T-cell (primary cell): ENCODE data around the gene ZNF628. TPM values are rescaled to one million over a fixed set of nuclear protein-coding genes. Genes with fewer than 3 reads are reported as not detected.

Source experiments
- ATAC-seq, 4 experiments: fragments of 200-7000 bp in 3 of 4; fragments of 150-1000 bp in 1 of 4; cut with Tn5 transposase; replicated peaks in 1 of 4; 1 replicate in 3 of 4; 2 replicates in 1 of 4; pipeline ENCODE4 v1.10.0; 2021; ENCODE audit warnings: moderate library complexity in 3 of 4, mild to moderate bottlenecking in 2 of 4, moderate number of reproducible peaks in 1 of 4
- CTCF ChIA-PET, 2 donors: fragments of 300-600 bp; sonication (Branson Sonifier 250); formaldehyde crosslinking; loops; one replicate each; lab custom pipeline; 2022; ENCODE audit warnings: antibody characterized with exemption in 2 of 2; lab: Charles Lee
- POLR2A ChIA-PET, 2 donors: fragments of 300-600 bp; sonication (Branson Sonifier 250); formaldehyde crosslinking; loops; one replicate each; lab custom pipeline; 2022; ENCODE audit warnings: antibody characterized with exemption in 2 of 2; lab: Charles Lee
- DNase-seq, 35 experiments: peaks; one replicate each; pipeline versions ENCODE4 v3.0.0 to v3.0.0-alpha.2; 2013 to 2023
- H3K27ac ChIP-seq: one replicate; pipeline ENCODE4 v1.5.1; 2013; ENCODE audit warnings: low read length
- H3K27me3 ChIP-seq, 2 experiments: replicated peaks in 1 of 2; 1 replicate in 1 of 2; 2 replicates in 1 of 2; pipeline versions ENCODE4 v1.6.1 to v1.7.0; 2013; ENCODE audit warnings: low read length in 1 of 2, mixed read lengths in 1 of 2; ENCODE audit not compliant: control insufficient read depth in 2 of 2, insufficient read depth in 2 of 2; ENCODE audit errors: extremely low read depth in 1 of 2
- H3K36me3 ChIP-seq, 2 donors: 1 replicate in 1 of 2; 2 replicates in 1 of 2; pipeline versions ENCODE4 v1.6.1 to v1.7.0; 2013; ENCODE audit warnings: low read length in 1 of 2; ENCODE audit not compliant: control insufficient read depth in 2 of 2, insufficient read depth in 1 of 2; ENCODE audit errors: extremely low read depth in 1 of 2
- H3K4me1 ChIP-seq, 2 experiments: 1 replicate in 1 of 2; 2 replicates in 1 of 2; pipeline versions ENCODE4 v1.6.1 to v1.7.0; 2013; ENCODE audit warnings: low read length in 2 of 2, mixed read lengths in 1 of 2; ENCODE audit not compliant: insufficient read depth in 2 of 2, control insufficient read depth in 1 of 2; ENCODE audit errors: extremely low read depth in 1 of 2
- H3K4me3 ChIP-seq, 2 donors: 1 replicate in 1 of 2; 2 replicates in 1 of 2; pipeline versions ENCODE4 v1.5.1 to v1.7.0; 2013; ENCODE audit warnings: mild to moderate bottlenecking in 2 of 2, low read length in 1 of 2, moderate library complexity in 1 of 2; ENCODE audit not compliant: control insufficient read depth in 1 of 2; ENCODE audit errors: extremely low read depth in 1 of 2
- H3K9me3 ChIP-seq: 2 replicates; pipeline ENCODE4 v1.7.0; 2013
- H3K27ac Mint-ChIP-seq, 2 donors: one replicate each; pipeline ENCODE4 v1.8.0; 2020 to 2021; ENCODE audit warnings: mild to moderate bottlenecking in 2 of 2, mixed read lengths in 2 of 2
- H3K27me3 Mint-ChIP-seq, 2 donors: one replicate each; pipeline ENCODE4 v1.8.0; 2021 to 2022; ENCODE audit warnings: mixed read lengths in 2 of 2
- H3K36me3 Mint-ChIP-seq: one replicate; pipeline ENCODE4 v1.8.0; 2021; ENCODE audit warnings: mixed read lengths
- H3K4me1 Mint-ChIP-seq, 3 donors: one replicate each; pipeline ENCODE4 v1.8.0; 2020 to 2022; ENCODE audit warnings: mixed read lengths in 3 of 3, mild to moderate bottlenecking in 1 of 3
- H3K4me3 Mint-ChIP-seq, 3 donors: one replicate each; pipeline ENCODE4 v1.8.0; 2020 to 2022; ENCODE audit warnings: mild to moderate bottlenecking in 3 of 3, mixed read lengths in 3 of 3, moderate library complexity in 3 of 3
- H3K9me3 Mint-ChIP-seq, 3 donors: one replicate each; pipeline ENCODE4 v1.8.0; 2020 to 2022; ENCODE audit warnings: mixed read lengths in 3 of 3
- WGBS: methylation state at CpG from one replicate; pipeline ENCODE4 v1.1.5; 2013; ENCODE audit warnings: missing lambda C conversion rate; ENCODE audit not compliant: insufficient coverage; 5-methylcytosine and 5-hydroxymethylcytosine counted together
- total RNA-seq, 35 experiments: library from RNA in 6 of 35; stranded (reverse) in 6 of 35; fragments of 120-200 nt in 1 of 35; gene quantifications; one replicate each; pipeline versions ENCODE4 v1.2.1 to v1.2.4 and lab custom pipeline; 2013 to 2026

ZNF628 gene
- total RNA-seq, 5 donors from 2014 or later (not counting 1 experiment from before 2014, with no cell fraction given): 14.2 to 24.1 (median 16.2) TPM

GRCh38 chr19:55452749-55453346 is 23.6 kb upstream of the ZNF628 start:
- POLR2A ChIA-PET: interaction anchor here in 1 of 2 donors (0.6 kb wide), 1 partner anchor 146 kb away, joined by 5 read pairs; the partner anchor contains the start of gene FIZ1
- H3K36me3 Mint-ChIP-seq: peaks cover 11% of the 10 kb centered on the region
- Histone ChIP-seq H3K27me3 (peaks cover 0 to 56% of the 10 kb centered on the region in 2 experiments), H3K27ac (no peak overlapping the region), H3K4me3 (no peak overlapping the region), H3K4me1 (peaks cover 5 to 25% of the 10 kb centered on the region in 2 experiments), H3K9me3 (no peaks in the 10 kb centered on the region), H3K36me3 (no peaks in the 10 kb centered on the region)
- ATAC-seq: peak in 3 of 4 experiments; percentile 36 to 73 (median 38)
- H3K4me3 Mint-ChIP-seq: peak overlapping the region in 2 of 3 donors; percentile 13 to 72
- DNase-seq: peak in 12 of 35 experiments; percentile 25 to 60 (median 36)
- CTCF ChIA-PET: interaction anchor here (0.6 to 1.2 kb wide), 4 partner anchors 13 to 332 kb away, joined by 3 to 4 read pairs (median 4); no protein-coding TSS in a partner anchor
- H3K27me3 Mint-ChIP-seq: peaks cover 21 to 25% of the 10 kb centered on the region in 2 donors
- H3K9me3 Mint-ChIP-seq: no peaks in the 10 kb centered on the region
- peaks cover 11 to 25% (median 20%) of the 10 kb centered on the region in 3 donors for H3K4me1 Mint-ChIP-seq
- H3K27ac Mint-ChIP-seq: no peak overlapping the region
- 24% methylated on average over 26 of the region's 34 CpGs for WGBS

- POLR2A ChIA-PET: no interaction called here
- H3K4me3 ChIP-seq: no peak overlapping the region
- peaks cover 5 to 25% of the 10 kb centered on the region in 2 experiments for H3K4me1 ChIP-seq
- no peak overlapping the region for H3K27ac Mint-ChIP-seq
- ATAC-seq (no peak), DNase-seq (no peak)
- WGBS: 97% methylated on average over 10 of the region's 12 CpGs
- H3K36me3 ChIP-seq: no peaks in the 10 kb centered on the region
- no peak overlapping the region for H3K27ac ChIP-seq
- H3K9me3 Mint-ChIP-seq: no peaks in the 10 kb centered on the region
- H3K4me3 Mint-ChIP-seq: peak overlapping the region in 2 of 3 donors; percentile 13 to 72
- CTCF ChIA-PET: interaction anchor here (0.6 to 1.2 kb wide), 5 partner anchors 13 to 333 kb away, joined by 3 to 5 read pairs (median 4); no protein-coding TSS in a partner anchor
- peaks cover 21 to 25% of the 10 kb centered on the region in 2 donors for H3K27me3 Mint-ChIP-seq
- peaks cover 0 to 56% of the 10 kb centered on the region in 2 experiments for H3K27me3 ChIP-seq
- peaks cover 11% of the 10 kb centered on the region for H3K36me3 Mint-ChIP-seq
- H3K9me3 ChIP-seq: no peaks in the 10 kb centered on the region
- peaks cover 11 to 25% (median 20%) of the 10 kb centered on the region in 3 donors for H3K4me1 Mint-ChIP-seq
These were observed 22.7 kb upstream of the ZNF628 start for GRCh38 chr19:55453511-55454260.

GRCh38 chr19:55454787-55455243 is 21.6 kb upstream of the ZNF628 start:
- peak overlapping the region in 1 of 3 donors; percentile 35 for H3K4me3 Mint-ChIP-seq
- no peak overlapping the region for H3K27ac Mint-ChIP-seq
- H3K27ac ChIP-seq: no peak overlapping the region
- no peaks in the 10 kb centered on the region for H3K9me3 ChIP-seq
- 72% methylated on average over 11 of the region's 14 CpGs for WGBS
- peaks cover 0 to 45% of the 10 kb centered on the region in 2 experiments for H3K27me3 ChIP-seq
- H3K27me3 Mint-ChIP-seq: peaks cover 21 to 24% of the 10 kb centered on the region in 2 donors
- peaks cover 11 to 25% (median 20%) of the 10 kb centered on the region in 3 donors for H3K4me1 Mint-ChIP-seq
- DNase-seq: peak in 25 of 35 experiments; percentile 20 to 61 (median 44)
- no peaks in the 10 kb centered on the region for H3K9me3 Mint-ChIP-seq
- H3K36me3 ChIP-seq: no peaks in the 10 kb centered on the region
- peak in 1 of 4 experiments; percentile 35 for ATAC-seq
- CTCF ChIA-PET: no interaction called here
- H3K36me3 Mint-ChIP-seq: peaks cover 11% of the 10 kb centered on the region
- peaks cover 5 to 25% of the 10 kb centered on the region in 2 experiments for H3K4me1 ChIP-seq
- H3K4me3 ChIP-seq: no peak overlapping the region
- POLR2A ChIA-PET: no interaction called here

- no peak for DNase-seq
- CTCF ChIA-PET: no interaction called here
- Mint-ChIP-seq H3K27ac (no peak overlapping the region), H3K27me3 (peaks cover 17 to 20% of the 10 kb centered on the region in 2 donors), H3K9me3 (no peaks in the 10 kb centered on the region), H3K4me1 (peaks cover 20 to 30% (median 24%) of the 10 kb centered on the region in 3 donors), H3K4me3 (no peak overlapping the region), H3K36me3 (peaks cover 11% of the 10 kb centered on the region)
- WGBS: 76% methylated on average over 11 of the region's 11 CpGs
- peaks cover 5 to 29% of the 10 kb centered on the region in 2 experiments for H3K4me1 ChIP-seq
- H3K36me3 ChIP-seq: no peaks in the 10 kb centered on the region
- no peaks in the 10 kb centered on the region for H3K9me3 ChIP-seq
- no peak overlapping the region for H3K27ac ChIP-seq
- H3K4me3 ChIP-seq: no peak overlapping the region
- ATAC-seq: no peak
- POLR2A ChIA-PET: no interaction called here
- peaks cover 0 to 38% of the 10 kb centered on the region in 2 experiments for H3K27me3 ChIP-seq
These were observed 20.7 kb upstream of the ZNF628 start for GRCh38 chr19:55455576-55456235.

GRCh38 chr19:55456347-55456746 is 20.1 kb upstream of the ZNF628 start:
- Histone ChIP-seq H3K27me3 (peaks cover 0 to 33% of the 10 kb centered on the region in 2 experiments), H3K36me3 (no peaks in the 10 kb centered on the region), H3K9me3 (no peaks in the 10 kb centered on the region), H3K4me1 (peaks cover 5 to 31% of the 10 kb centered on the region in 2 experiments), H3K4me3 (no peak overlapping the region), H3K27ac (no peak overlapping the region)
- Mint-ChIP-seq H3K27me3 (peaks cover 14 to 20% of the 10 kb centered on the region in 2 donors), H3K27ac (no peak overlapping the region), H3K36me3 (peaks cover 11% of the 10 kb centered on the region), H3K9me3 (no peaks in the 10 kb centered on the region), H3K4me1 (peaks cover 23 to 31% (median 26%) of the 10 kb centered on the region in 3 donors), H3K4me3 (no peak overlapping the region)
- DNase-seq: no peak
- ATAC-seq: no peak
- WGBS: 94% methylated on average over 13 of the region's 14 CpGs
- ChIA-PET POLR2A (no interaction called here), CTCF (no interaction called here)
